Endothelial cell of umbilical vein (primary cell): ENCODE results near the gene NT5C1B.

Experiments
- GATA2 ChIP-seq: IDR thresholded peaks from 2 replicates; pipeline ENCODE4 v1.7.0; 2011; ENCODE audit warnings: low read depth, mild to moderate bottlenecking, moderate library complexity, mixed read lengths, low read length; ENCODE audit not compliant: insufficient read length, insufficient read depth
- JUN ChIP-seq: IDR thresholded peaks from 2 replicates; pipeline ENCODE4 v1.6.1; 2011; ENCODE audit warnings: borderline replicate concordance, low read depth; ENCODE audit not compliant: insufficient read length, insufficient read depth
- POLR2A ChIP-seq: IDR thresholded peaks from 2 replicates; pipeline ENCODE4 v1.6.1; 2012; ENCODE audit warnings: low read depth, mild to moderate bottlenecking, control low read depth, low read length
- POLR2AphosphoS5 ChIP-seq: IDR thresholded peaks from 2 replicates; pipeline ENCODE4 v1.6.1; 2012; ENCODE audit warnings: low read depth, mild to moderate bottlenecking, control low read depth, low read length, moderate library complexity; ENCODE audit not compliant: insufficient read depth
- TF ChIP-seq, protein P1 (sequence below): IDR thresholded peaks from 2 replicates; pipeline ENCODE4 v1.6.1; 2011; ENCODE audit not compliant: insufficient read depth, insufficient read length
- TF ChIP-seq, protein P2 (sequence below), 2 donors: IDR thresholded peaks; 1 replicate in 1 of 2; 2 replicates in 1 of 2; pipeline ENCODE4 v1.5.1; 2011; ENCODE audit warnings: low read length in 2 of 2, mild to moderate bottlenecking in 2 of 2, moderate library complexity in 2 of 2, control low read depth in 1 of 2, inconsistent platforms in 1 of 2, low read depth in 1 of 2; ENCODE audit not compliant: insufficient read depth in 1 of 2; ENCODE audit errors: extremely low read depth in 1 of 2

DNA sequence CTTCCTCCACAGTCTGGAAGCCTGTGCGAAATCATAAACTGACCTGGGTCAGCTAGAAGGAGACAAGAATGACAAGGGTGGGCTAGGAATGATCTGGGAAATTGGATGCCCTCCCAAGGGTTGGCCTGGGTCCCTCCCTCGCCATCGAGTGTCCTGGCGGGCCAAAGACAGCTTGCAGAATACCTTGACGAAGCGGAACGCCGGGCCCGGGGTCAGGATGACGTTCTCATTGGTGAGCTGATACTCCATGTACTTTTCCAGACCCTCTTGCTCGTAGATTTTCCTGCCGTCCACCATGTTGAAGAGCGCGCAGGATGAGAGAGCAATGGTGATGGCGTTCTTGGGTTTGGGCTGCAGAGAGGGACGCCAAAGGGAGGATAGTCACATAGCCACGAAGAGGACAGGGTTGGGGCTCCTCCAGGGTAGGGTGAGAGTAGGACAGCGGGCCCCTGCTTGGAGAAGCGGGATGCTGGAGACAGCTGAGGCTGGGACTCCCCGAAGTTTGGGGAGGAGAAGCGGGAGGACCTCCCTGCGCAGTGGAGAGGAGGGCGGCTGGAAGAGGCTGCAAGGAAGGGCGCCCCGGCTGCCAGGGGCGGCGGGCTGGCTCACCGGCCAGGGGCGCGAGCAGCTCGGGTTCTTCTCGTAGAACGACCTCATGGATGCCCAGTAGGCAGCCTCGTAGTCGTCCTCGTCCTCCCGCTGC is 5.3 kb downstream of the NT5C1B start:
- TF ChIP-seq, protein P1, sequence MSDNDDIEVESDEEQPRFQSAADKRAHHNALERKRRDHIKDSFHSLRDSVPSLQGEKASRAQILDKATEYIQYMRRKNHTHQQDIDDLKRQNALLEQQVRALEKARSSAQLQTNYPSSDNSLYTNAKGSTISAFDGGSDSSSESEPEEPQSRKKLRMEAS, result no peak
- TF ChIP-seq, protein P2, sequence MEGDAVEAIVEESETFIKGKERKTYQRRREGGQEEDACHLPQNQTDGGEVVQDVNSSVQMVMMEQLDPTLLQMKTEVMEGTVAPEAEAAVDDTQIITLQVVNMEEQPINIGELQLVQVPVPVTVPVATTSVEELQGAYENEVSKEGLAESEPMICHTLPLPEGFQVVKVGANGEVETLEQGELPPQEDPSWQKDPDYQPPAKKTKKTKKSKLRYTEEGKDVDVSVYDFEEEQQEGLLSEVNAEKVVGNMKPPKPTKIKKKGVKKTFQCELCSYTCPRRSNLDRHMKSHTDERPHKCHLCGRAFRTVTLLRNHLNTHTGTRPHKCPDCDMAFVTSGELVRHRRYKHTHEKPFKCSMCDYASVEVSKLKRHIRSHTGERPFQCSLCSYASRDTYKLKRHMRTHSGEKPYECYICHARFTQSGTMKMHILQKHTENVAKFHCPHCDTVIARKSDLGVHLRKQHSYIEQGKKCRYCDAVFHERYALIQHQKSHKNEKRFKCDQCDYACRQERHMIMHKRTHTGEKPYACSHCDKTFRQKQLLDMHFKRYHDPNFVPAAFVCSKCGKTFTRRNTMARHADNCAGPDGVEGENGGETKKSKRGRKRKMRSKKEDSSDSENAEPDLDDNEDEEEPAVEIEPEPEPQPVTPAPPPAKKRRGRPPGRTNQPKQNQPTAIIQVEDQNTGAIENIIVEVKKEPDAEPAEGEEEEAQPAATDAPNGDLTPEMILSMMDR (IDR thresholded peaks at IDR 0.05; ENCODE audit: extremely low read depth in 1 of 2, insufficient read depth in 1 of 2, low read depth in 1 of 2, low read length in 2 of 2), result no peak
- no peak for TF ChIP-seq JUN
- no peak for TF ChIP-seq POLR2AphosphoS5
- no peak for TF ChIP-seq POLR2A
- TF ChIP-seq GATA2, result no peak
